ENCODE results near the gene PRKCB.

Gene PRKCB

DNA sequence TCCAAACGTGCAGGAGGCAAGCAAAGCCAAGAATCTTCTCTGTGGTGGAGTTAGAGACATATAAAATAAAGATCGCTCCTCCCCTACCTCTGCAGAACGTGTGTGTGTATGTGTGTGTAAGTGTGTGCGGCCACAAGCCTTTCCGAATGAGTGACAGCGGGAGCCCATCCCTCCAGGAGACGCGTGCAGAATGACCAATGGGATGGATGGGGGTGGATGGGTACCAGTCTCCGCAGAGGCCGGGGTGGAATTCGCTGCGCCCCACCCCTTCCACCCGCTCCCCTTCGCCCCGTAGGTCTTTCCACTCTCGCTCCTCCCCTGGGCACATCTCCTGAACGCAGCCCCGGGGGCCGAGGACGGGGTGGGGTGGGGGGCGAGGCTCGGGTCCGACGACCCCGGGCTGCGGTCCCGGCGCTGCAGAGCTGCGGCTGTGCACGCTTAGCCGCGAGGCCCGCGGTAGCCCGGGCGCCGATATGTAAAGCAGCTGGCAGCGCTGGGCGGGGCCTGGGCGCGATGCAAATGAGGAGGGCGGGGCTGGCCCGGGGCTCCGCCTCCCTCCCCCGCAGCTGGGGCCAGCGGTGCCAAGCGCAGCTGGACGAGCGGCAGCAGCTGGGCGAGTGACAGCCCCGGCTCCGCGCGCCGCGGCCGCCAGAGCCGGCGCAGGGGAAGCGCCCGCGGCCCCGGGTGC is at the start of gene PRKCB:
Gene PRKCB (plus strand): TSS at position 594 of the 688 bp plus-strand sequence.
- H3K4me3 ChIP-seq (ENCODE audit: low read depth, low read length) = peak within 1 kb of the TSS; percentile 70
- no peak within 1 kb of the TSS for H3K9ac ChIP-seq (ENCODE audit: low read depth, low read length)
- no peak within 1 kb of the TSS for H3K27ac ChIP-seq (ENCODE audit: low read depth, low read length)
- H3K36me3 ChIP-seq (ENCODE audit: control insufficient read depth, insufficient read depth, low read length) = no peaks in the 10 kb centered on the region
- H3K27me3 ChIP-seq (ENCODE audit: control insufficient read depth, insufficient read depth, low read length) = peaks cover 51% of the 10 kb centered on the region
- H3K4me1 ChIP-seq (ENCODE audit: control insufficient read depth, insufficient read depth, low read length) = peaks cover 18% of the 10 kb centered on the region
- H3K9me3 ChIP-seq (ENCODE audit: control insufficient read depth, insufficient read depth, low read length) = no peaks in the 10 kb centered on the region

DNA sequence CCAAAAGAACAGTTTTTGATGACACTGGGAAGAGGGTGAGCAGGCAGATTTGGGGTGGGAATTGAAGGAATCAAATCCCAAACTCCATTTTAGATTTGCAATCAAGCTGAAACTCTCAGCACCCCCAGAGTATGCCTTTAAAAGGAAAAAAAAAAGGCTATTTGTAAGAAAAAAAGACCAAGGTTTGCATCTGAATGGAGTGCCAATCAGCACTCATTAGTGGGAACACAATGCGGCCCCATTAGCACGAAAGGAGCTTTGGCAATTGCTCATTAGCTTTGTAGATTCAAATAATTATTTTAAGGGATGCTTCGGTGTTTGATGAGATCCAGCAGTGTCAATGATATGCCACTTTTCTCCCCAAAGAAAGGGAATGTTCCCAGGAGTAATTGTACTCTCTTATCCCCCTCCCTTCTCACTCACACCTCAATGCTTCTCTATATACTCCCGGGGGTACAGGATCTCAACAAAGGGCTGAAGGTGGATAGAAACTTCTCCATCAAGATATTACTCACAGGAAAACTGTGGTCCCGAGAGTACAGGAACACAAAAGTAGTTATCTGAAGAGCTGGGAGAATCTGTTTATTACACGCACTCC is 48.7 kb upstream of the PRKCB start:
- Histone ChIP-seq H3K27me3 (ENCODE audit: control insufficient read depth, insufficient read depth, low read length) (no peaks in the 10 kb centered on the region), H3K27ac (ENCODE audit: low read depth, low read length) (peak overlapping the region; percentile 87)

DNA sequence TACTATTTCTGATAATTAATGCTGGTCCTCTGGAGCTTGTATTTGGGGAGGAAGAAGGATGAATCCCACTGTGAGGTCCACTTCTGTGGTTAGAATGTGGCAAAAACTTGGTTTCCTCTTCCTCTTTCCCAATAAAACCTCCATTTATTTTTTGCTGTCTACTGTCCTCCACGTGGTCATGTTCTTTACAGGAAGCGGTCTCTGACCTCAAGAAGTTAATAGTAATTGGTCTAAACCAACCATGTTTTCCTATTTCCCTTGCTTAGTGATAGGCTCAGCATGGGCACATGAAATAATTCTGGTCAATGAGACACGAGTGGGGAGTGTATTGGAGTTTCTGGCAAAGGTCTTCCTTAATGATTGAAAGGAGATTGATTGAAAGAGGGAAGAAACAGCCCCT is 47.1 kb upstream of the PRKCB start:
- Histone ChIP-seq H3K9ac (ENCODE audit: low read depth, low read length) (no peak overlapping the region), H3K36me3 (ENCODE audit: control insufficient read depth, insufficient read depth, low read length) (no peaks in the 10 kb centered on the region), H3K4me1 (ENCODE audit: control insufficient read depth, insufficient read depth, low read length) (peaks cover 23% of the 10 kb centered on the region), H3K4me3 (ENCODE audit: low read depth, low read length) (no peak overlapping the region), H3K27ac (ENCODE audit: low read depth, low read length) (no peak overlapping the region), H3K9me3 (ENCODE audit: control insufficient read depth, insufficient read depth, low read length) (no peaks in the 10 kb centered on the region), H3K27me3 (ENCODE audit: control insufficient read depth, insufficient read depth, low read length) (no peaks in the 10 kb centered on the region)

More for the DNA sequence above, 48.7 kb upstream of the PRKCB start:
- H3K4me3 ChIP-seq (ENCODE audit: low read depth, low read length) = peak overlapping the region; percentile 28
- H3K9ac ChIP-seq (ENCODE audit: low read depth, low read length) = peak overlapping the region; percentile 52
- no peaks in the 10 kb centered on the region for H3K9me3 ChIP-seq (ENCODE audit: control insufficient read depth, insufficient read depth, low read length)
- no peaks in the 10 kb centered on the region for H3K36me3 ChIP-seq (ENCODE audit: control insufficient read depth, insufficient read depth, low read length)
- H3K4me1 ChIP-seq (ENCODE audit: control insufficient read depth, insufficient read depth, low read length) = peaks cover 23% of the 10 kb centered on the region

DNA sequence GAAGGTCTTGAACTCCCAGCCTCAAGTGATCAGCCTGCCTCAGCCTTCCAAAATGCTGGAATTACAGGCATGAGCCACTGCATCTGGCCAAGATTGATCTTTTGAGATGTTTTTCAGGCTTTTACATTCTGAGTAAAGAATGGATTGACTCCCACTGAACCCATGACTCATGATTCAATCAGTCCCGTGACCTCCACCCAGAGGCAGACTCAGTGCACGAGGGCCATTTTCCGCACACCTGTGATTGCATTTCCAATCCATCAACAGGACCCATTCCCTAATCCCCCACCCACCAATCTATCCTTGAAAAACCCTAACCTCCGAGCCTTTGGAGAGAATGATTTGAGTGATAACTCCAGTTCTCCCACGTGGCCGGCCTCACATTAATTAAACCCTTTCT is 40.4 kb upstream of the PRKCB start:
- no peak overlapping the region for H3K9ac ChIP-seq (ENCODE audit: low read depth, low read length)
- peaks cover 4% of the 10 kb centered on the region; the same call in 1 of the 2 replicates for H3K4me1 ChIP-seq (ENCODE audit: control insufficient read depth, insufficient read depth, low read length)
- H3K27me3 ChIP-seq (ENCODE audit: control insufficient read depth, insufficient read depth, low read length) = no peaks in the 10 kb centered on the region

DNA sequence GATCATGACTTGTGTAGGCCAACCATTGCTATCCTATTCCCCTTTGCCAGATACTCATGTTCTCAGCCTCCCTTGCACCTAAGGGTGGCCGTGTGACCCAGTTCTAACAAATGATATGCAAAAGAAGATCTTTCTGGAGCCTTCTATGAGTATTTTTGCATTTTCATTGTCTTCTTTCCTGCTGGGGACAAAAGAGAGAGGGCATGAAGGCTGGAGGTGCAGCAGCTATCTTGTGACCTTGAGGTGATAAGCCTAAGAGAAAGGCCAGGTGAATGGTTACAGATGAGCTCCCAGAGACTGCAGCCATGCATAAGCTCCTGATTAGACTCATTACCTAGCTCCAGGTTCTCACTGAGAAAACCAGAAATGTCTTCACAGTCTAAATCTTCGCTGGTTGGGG is 38.8 kb upstream of the PRKCB start:
- Histone ChIP-seq H3K36me3 (ENCODE audit: control insufficient read depth, insufficient read depth, low read length) (no peaks in the 10 kb centered on the region), H3K4me3 (ENCODE audit: low read depth, low read length) (no peak overlapping the region), H3K27me3 (ENCODE audit: control insufficient read depth, insufficient read depth, low read length) (no peaks in the 10 kb centered on the region), H3K9ac (ENCODE audit: low read depth, low read length) (no peak overlapping the region), H3K9me3 (ENCODE audit: control insufficient read depth, insufficient read depth, low read length) (no peaks in the 10 kb centered on the region), H3K4me1 (ENCODE audit: control insufficient read depth, insufficient read depth, low read length) (no peaks in the 10 kb centered on the region; the same call in 1 of the 2 replicates), H3K27ac (ENCODE audit: low read depth, low read length) (no peak overlapping the region)

More for the DNA sequence above, 40.4 kb upstream of the PRKCB start:
- H3K36me3 ChIP-seq (ENCODE audit: control insufficient read depth, insufficient read depth, low read length) = no peaks in the 10 kb centered on the region
- no peaks in the 10 kb centered on the region for H3K9me3 ChIP-seq (ENCODE audit: control insufficient read depth, insufficient read depth, low read length)
- H3K4me3 ChIP-seq (ENCODE audit: low read depth, low read length) = no peak overlapping the region
- no peak overlapping the region for H3K27ac ChIP-seq (ENCODE audit: low read depth, low read length)

DNA sequence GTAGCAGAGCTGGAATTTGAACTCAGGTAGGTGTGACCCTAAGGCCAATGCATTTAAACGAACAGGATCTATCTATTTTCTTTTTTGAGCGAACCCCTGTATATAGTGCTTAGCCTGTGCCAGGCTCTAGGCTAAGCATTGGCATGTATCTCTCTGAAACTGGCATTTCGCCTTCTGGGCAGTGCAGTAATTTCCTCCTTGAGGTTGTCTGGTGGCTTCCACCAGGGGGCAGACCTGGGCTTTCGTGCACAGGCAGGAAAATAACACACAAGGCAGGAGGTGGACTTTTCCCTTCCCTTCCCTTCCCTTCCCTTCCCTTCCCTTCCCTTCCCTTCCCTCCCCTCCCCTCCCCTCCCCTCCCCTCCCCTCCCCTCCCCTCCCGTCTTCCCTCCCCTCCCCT is 34.4 kb upstream of the PRKCB start:
- no peak overlapping the region for H3K9ac ChIP-seq (ENCODE audit: low read depth, low read length)
- H3K9me3 ChIP-seq (ENCODE audit: control insufficient read depth, insufficient read depth, low read length) = no peaks in the 10 kb centered on the region
- H3K27me3 ChIP-seq (ENCODE audit: control insufficient read depth, insufficient read depth, low read length) = no peaks in the 10 kb centered on the region
- H3K4me1 ChIP-seq (ENCODE audit: control insufficient read depth, insufficient read depth, low read length) = peaks cover 3% of the 10 kb centered on the region; the same call in 1 of the 2 replicates
- no peak overlapping the region for H3K27ac ChIP-seq (ENCODE audit: low read depth, low read length)
- no peaks in the 10 kb centered on the region for H3K36me3 ChIP-seq (ENCODE audit: control insufficient read depth, insufficient read depth, low read length)
- no peak overlapping the region for H3K4me3 ChIP-seq (ENCODE audit: low read depth, low read length)

- Histone ChIP-seq H3K36me3 (ENCODE audit: control insufficient read depth, insufficient read depth, low read length) (no peaks in the 10 kb centered on the region), H3K9ac (ENCODE audit: low read depth, low read length) (no peak overlapping the region), H3K9me3 (ENCODE audit: control insufficient read depth, insufficient read depth, low read length) (no peaks in the 10 kb centered on the region), H3K4me1 (ENCODE audit: control insufficient read depth, insufficient read depth, low read length) (peaks cover 3% of the 10 kb centered on the region; the same call in 1 of the 2 replicates), H3K27me3 (ENCODE audit: control insufficient read depth, insufficient read depth, low read length) (no peaks in the 10 kb centered on the region), H3K27ac (ENCODE audit: low read depth, low read length) (no peak overlapping the region), H3K4me3 (ENCODE audit: low read depth, low read length) (no peak overlapping the region)
Measured at GRCh38 chr16:23802776-23803175, 33.0 kb upstream of the PRKCB start.

DNA sequence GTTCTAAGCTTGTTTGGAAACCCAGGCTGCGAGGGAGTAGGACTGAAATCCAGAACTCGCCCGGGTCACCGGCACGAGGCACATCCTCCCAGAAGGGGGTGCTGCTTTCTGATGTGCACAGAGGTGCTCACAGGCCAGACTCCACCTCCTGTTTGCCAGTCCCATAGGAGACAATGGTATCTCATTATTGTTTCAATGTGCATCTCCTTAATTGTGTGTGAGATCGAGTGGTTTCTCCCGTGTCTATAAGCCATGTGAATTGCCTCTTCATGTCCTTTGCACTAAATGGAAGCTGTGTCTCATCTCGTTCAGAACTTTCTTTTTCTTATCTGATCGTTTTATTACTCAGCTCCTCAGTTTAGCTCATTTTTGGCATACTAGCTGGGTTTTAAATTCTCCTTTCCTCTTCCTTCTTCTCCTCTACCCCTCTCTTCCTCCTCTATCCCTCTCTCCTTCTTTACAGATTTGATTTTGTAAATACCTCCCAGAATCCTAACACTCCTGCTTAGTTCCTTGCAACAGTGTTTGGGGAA is 32.1 kb upstream of the PRKCB start:
- H3K36me3 ChIP-seq (ENCODE audit: control insufficient read depth, insufficient read depth, low read length) = no peaks in the 10 kb centered on the region
- no peak overlapping the region for H3K9ac ChIP-seq (ENCODE audit: low read depth, low read length)
- H3K9me3 ChIP-seq (ENCODE audit: control insufficient read depth, insufficient read depth, low read length) = no peaks in the 10 kb centered on the region
- no peak overlapping the region for H3K27ac ChIP-seq (ENCODE audit: low read depth, low read length)
- H3K27me3 ChIP-seq (ENCODE audit: control insufficient read depth, insufficient read depth, low read length) = no peaks in the 10 kb centered on the region
- H3K4me3 ChIP-seq (ENCODE audit: low read depth, low read length) = no peak overlapping the region
- H3K4me1 ChIP-seq (ENCODE audit: control insufficient read depth, insufficient read depth, low read length) = peaks cover 3% of the 10 kb centered on the region; the same call in 1 of the 2 replicates

- no peak overlapping the region for H3K27ac ChIP-seq (ENCODE audit: low read depth, low read length)
- no peak overlapping the region for H3K9ac ChIP-seq (ENCODE audit: low read depth, low read length)
- H3K4me1 ChIP-seq (ENCODE audit: control insufficient read depth, insufficient read depth, low read length) = peaks cover 3% of the 10 kb centered on the region; the same call in 1 of the 2 replicates
- H3K9me3 ChIP-seq (ENCODE audit: control insufficient read depth, insufficient read depth, low read length) = no peaks in the 10 kb centered on the region
- no peaks in the 10 kb centered on the region for H3K27me3 ChIP-seq (ENCODE audit: control insufficient read depth, insufficient read depth, low read length)
- H3K36me3 ChIP-seq (ENCODE audit: control insufficient read depth, insufficient read depth, low read length) = no peaks in the 10 kb centered on the region
- no peak overlapping the region for H3K4me3 ChIP-seq (ENCODE audit: low read depth, low read length)
Measured at GRCh38 chr16:23807028-23807427, 28.8 kb upstream of the PRKCB start.

DNA sequence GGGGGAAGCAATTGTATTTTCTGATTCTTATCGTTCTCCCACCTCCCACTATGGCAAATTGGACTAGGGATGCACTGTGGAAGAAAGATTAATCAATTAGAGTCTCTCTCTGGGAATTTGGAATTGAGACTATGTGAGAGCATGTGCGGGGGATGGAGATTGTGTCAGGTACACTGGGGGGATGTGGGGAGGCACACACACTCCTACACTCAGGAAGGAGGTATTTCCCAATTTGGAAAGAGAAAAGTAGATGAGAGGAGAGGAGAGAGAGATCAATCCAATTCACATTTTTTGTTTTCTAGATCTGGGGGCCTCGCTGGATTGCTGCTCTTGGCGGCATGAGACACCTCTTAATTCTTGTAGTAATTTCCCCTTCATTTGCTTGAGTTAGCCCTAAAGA is 14.3 kb upstream of the PRKCB start:
- Histone ChIP-seq H3K36me3 (ENCODE audit: control insufficient read depth, insufficient read depth, low read length) (no peaks in the 10 kb centered on the region), H3K9ac (ENCODE audit: low read depth, low read length) (no peak overlapping the region), H3K4me3 (ENCODE audit: low read depth, low read length) (no peak overlapping the region), H3K4me1 (ENCODE audit: control insufficient read depth, insufficient read depth, low read length) (no peaks in the 10 kb centered on the region), H3K9me3 (ENCODE audit: control insufficient read depth, insufficient read depth, low read length) (no peaks in the 10 kb centered on the region), H3K27me3 (ENCODE audit: control insufficient read depth, insufficient read depth, low read length) (no peaks in the 10 kb centered on the region), H3K27ac (ENCODE audit: low read depth, low read length) (no peak overlapping the region)

Measured in HUES48 (cell line).